HG02852 (cell line): ENCODE measurements around the gene DKK1.

Experiments
- ATAC-seq: cut with Tn5 transposase; IDR thresholded peaks from one replicate; pipeline ENCODE4 v1.9.1; 2021; ENCODE audit warnings: mild to moderate bottlenecking, moderate library complexity; ENCODE audit not compliant: unreplicated experiment

The DKK1 gene

DNA sequence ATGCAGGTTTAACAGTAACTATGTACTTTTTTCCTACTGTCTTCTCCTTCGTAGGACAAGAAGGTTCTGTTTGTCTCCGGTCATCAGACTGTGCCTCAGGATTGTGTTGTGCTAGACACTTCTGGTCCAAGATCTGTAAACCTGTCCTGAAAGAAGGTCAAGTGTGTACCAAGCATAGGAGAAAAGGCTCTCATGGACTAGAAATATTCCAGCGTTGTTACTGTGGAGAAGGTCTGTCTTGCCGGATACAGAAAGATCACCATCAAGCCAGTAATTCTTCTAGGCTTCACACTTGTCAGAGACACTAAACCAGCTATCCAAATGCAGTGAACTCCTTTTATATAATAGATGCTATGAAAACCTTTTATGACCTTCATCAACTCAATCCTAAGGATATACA, 2.4 kb downstream of the DKK1 start:
- ATAC-seq = no peak

DNA sequence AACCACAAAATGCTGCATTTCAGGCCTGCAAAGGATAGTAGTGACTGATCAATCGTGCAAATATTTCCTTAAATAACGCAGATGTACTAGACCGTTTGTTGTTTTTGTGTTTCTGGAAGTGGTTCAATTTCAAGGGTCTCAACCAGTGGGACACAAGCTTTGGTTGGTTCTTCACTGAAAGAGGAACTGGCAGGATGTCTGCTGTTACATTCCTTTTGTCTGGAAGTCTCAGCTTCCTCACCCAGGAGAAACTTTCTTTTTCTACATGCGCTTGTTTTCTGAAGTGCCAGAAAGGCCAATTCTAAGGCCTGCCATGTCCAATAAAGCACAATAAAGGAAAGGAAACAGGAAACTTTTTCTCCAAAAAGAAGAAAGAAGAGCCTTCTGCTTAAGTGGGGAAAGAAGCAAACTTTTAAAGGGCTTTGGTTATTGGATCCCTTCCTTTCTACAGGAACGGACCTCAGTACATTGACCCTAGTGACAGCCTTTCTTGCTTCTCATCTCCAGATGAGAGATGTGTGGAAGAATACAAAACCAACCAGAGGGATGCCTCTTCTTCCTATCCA, 4.1 kb downstream of the DKK1 start:
- no peak for ATAC-seq

GRCh38 chr10:52318822-52319464, 4.9 kb downstream of the DKK1 start:
- no peak for ATAC-seq

GRCh38 chr10:52319926-52320325, 5.8 kb downstream of the DKK1 start:
- no peak for ATAC-seq

GRCh38 chr10:52322323-52322722, 8.2 kb downstream of the DKK1 start:
- ATAC-seq = no peak

- ATAC-seq = no peak
Measured at GRCh38 chr10:52322936-52323335, 8.9 kb downstream of the DKK1 start.

DNA sequence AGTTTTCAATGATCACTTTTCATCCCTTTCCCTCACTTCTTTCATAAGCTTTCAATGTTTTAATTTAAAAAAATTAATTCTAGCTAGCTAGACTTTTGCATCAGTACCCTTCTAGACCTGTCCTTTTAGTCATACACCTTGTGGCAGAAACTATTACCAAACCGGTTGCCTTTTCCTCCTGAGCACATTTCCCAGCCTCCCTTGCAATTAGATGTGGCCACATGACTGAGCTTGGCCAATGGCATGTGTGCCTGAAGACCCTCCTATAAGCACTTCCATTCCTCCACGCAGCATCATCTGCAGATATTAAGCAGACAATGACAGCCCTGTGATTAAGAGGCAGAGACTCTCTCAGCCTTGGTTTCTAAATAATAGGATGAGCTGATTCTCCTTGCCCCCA, 12.3 kb downstream of the DKK1 start:
- ATAC-seq = no peak

- no peak for ATAC-seq
Measured at GRCh38 chr10:52331638-52332364, 17.7 kb downstream of the DKK1 start.

GRCh38 chr10:52332815-52333214, 18.7 kb downstream of the DKK1 start:
- ATAC-seq = no peak

- no peak for ATAC-seq
Measured at GRCh38 chr10:52334595-52334994, 20.5 kb downstream of the DKK1 start.

DNA sequence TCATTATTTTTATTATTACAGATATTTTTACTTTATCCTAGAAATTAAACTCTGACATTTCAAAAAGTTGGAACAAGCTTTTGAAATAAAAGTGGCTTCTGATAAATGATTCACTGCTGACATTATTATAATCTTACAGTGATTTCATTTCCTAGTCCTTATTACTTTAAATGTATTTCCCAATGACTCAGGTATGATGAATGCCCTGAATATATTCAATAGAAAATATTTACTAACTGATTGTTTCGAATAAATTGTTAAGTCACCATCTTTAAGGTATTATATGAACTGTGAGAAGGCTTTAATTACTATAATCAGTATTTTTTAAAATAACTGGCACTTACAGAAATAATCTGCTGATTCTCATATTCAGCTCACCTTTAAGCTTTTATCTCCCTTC, 21.6 kb downstream of the DKK1 start:
- no peak for ATAC-seq

DNA sequence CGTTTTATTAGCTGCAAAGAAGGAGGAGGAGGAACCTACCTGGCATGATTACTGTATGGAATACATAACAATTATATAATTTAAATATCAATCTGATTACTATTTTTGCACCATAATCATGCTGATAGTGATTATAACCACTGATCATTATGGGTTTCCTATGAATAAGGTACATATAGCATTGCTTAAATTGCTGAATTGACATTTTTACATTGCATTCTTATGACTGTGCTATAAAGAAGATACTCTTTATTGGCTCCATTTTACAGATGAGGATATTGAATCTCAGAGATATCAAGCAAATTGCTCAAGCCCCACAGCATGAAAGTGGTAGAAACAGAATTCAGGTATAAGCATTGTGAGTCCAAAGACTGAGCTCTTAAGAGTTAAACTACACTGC, 23.1 kb downstream of the DKK1 start:
- ATAC-seq = no peak

DNA sequence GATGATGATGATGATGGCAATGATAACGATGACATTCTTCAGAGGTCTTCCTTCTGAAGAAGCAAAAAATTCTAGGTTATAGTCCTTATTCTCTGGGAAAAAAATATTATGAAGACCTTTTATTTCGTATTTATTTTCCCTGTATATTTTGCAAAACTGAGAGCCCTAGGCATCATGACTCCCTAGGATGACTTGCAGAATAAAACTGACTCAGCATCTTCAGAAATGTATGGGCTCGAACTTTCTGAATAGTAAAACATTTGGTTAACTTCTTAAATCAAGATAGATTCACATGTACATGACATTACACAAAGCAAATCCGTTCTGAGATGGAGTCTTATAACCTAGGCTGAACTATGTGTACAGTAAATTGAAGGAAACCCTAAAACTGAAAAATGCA, 29.4 kb downstream of the DKK1 start:
- ATAC-seq = no peak

- ATAC-seq = no peak
Measured at GRCh38 chr10:52346394-52347326, 32.6 kb downstream of the DKK1 start.

DNA sequence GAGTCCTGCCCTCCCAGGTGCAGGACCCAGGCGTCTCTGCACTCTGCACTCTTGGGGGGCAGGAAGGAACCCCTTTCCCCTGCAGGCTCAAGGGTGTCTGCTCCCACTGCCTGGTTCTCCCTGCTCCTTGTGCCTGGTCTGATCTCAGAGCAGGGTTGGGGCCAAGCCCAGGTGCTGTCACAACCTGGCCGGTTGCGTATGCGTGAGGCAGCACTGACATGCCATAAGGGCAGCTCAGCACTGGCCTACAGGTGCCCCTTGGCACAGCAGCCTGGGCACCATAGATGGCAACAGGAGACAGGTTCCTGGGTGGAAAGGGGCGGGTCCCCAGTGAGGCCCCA, 33.2 kb downstream of the DKK1 start:
- ATAC-seq = no peak

DNA sequence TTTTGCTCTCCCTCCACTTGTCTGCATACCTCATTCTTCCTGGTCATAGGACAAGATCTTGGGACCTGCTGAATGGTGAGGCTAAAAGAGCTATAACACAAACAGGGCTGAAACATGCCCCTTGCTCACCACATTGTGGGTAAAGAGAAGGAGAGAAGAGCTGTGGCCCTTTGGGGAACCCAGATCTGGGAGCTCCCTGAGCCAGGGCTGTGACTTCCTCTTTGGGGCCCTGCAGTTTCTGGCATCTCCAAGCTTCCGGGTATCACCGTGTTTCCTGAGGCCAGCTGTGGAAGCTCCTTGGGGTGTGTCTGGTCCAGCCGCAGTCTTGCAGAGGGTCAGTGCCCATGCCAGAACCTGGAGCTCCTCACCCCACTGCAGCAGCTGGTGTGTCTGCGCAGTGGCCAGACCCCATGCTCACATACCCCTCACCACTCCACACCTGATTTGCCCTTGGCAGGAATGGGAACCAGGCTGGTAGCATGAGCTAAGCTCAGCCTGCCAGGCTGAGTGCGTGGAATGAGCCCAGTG, 34.0 kb downstream of the DKK1 start:
- ATAC-seq = no peak

GRCh38 chr10:52351914-52352330, 37.8 kb downstream of the DKK1 start:
- no peak for ATAC-seq

GRCh38 chr10:52353205-52353604, 39.1 kb downstream of the DKK1 start:
- ATAC-seq = no peak

DNA sequence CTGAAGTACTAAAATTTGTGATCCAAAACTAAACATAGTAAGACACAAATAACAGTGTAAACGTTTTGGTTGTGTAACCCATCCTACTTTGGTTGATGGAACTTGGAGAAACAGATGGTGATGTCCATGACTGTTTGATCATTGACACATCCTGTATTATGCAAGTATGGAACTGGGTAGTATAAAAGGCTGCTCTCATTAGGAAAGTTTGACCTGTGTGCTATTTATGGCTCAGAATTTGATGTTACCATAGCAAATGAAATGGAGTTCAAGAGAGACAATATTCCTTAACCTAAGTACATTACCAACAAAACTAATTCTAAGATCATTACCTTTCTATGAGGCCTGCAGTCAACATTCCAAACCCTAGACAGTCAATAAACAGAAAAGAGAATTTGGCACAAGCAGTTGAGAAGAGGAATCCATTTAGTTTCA, 39.9 kb downstream of the DKK1 start:
- ATAC-seq = no peak

- no peak for ATAC-seq
Measured at GRCh38 chr10:52357971-52358370, 43.9 kb downstream of the DKK1 start.

DNA sequence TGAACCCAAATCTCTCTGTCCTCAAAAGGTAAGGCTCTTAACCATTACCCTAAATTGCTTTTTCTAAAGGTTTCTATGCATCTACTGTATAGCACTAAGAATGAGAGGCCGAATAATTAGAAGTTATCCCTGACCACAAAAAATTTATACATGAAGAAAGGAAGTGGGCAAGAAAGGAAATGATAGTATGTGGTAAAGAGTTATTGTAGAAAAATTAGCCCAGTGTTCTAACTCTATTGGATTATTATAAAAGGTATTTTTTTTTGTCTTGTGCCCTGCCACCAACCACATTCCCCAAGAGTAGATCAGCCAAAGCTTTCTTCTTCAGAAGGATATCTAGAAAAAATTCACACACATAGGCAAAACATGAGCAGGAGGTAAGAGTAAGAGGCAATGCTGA, 45.4 kb downstream of the DKK1 start:
- ATAC-seq = no peak
